HK-2 (cell line): ENCODE data around the gene GFPT2.

Experiments
- DNase-seq: peaks from one replicate; pipeline ENCODE4 v3.0.0-alpha.2; 2018; ENCODE audit not compliant: unreplicated experiment

Gene GFPT2

GRCh38 chr5:180283026-180283615, 70.0 kb downstream of the GFPT2 start:
- no peak for DNase-seq

GRCh38 chr5:180282281-180282680, 70.9 kb downstream of the GFPT2 start:
- no peak for DNase-seq

GRCh38 chr5:180281706-180282105, 71.4 kb downstream of the GFPT2 start:
- DNase-seq: no peak

GRCh38 chr5:180274695-180275094, 78.4 kb downstream of the GFPT2 start:
- DNase-seq: no peak

- no peak for DNase-seq
Measured at GRCh38 chr5:180271221-180271620, 81.9 kb downstream of the GFPT2 start.

- no peak for DNase-seq
Measured at GRCh38 chr5:180259260-180259611, 93.9 kb downstream of the GFPT2 start.

- no peak for DNase-seq
Measured at GRCh38 chr5:180253036-180253824, 99.9 kb downstream of the GFPT2 start.

- DNase-seq: no peak
Measured at GRCh38 chr5:180251887-180252286, 101.2 kb downstream of the GFPT2 start.

- DNase-seq: no peak
Measured at GRCh38 chr5:180251141-180251540, 102.0 kb downstream of the GFPT2 start.
